AG09309 (cell line): ENCODE results near the gene CMTM3.
A peak's percentile ranks its signal among the peaks of the same experiment; 100 is the strongest.

ENCODE experiments used
- DNase-seq: peaks from one replicate; pipeline ENCODE4 v3.0.0-alpha.2; 2010; ENCODE audit warnings: low read depth
- H3K4me3 ChIP-seq: 2 replicates; pipeline ENCODE4 v1.5.1; 2011; ENCODE audit warnings: mild to moderate bottlenecking, low read depth, low read length, moderate library complexity; ENCODE audit not compliant: control insufficient read depth
- CTCF ChIP-seq: IDR thresholded peaks from 2 replicates; pipeline ENCODE4 v1.5.1; 2011; ENCODE audit warnings: mild to moderate bottlenecking, low read depth, low read length, inconsistent platforms; ENCODE audit not compliant: insufficient read depth, control insufficient read depth; ENCODE audit errors: missing control alignments

Gene CMTM3

GRCh38 chr16:66604376-66605176, at the start of gene CMTM3:
Gene CMTM3, plus strand, starts transcription at chr16:66604704. Its CDS starts 102 bp downstream, at chr16:66604806.
- DNase-seq, result no peak
- TF ChIP-seq CTCF, result peak; percentile 66
- H3K4me3 ChIP-seq, result peak within 1 kb of the TSS; percentile 49

- TF ChIP-seq CTCF, result no peak
- DNase-seq, result no peak
- no peak overlapping the region for H3K4me3 ChIP-seq
Measured at GRCh38 chr16:66560107-66560506, 44.4 kb upstream of the CMTM3 start.

GRCh38 chr16:66561381-66562080, 43.0 kb upstream of the CMTM3 start:
- no peak for DNase-seq
- no peak overlapping the region for H3K4me3 ChIP-seq
- no peak for TF ChIP-seq CTCF

GRCh38 chr16:66562409-66562808, 42.1 kb upstream of the CMTM3 start:
- DNase-seq, result no peak
- no peak overlapping the region for H3K4me3 ChIP-seq
- no peak for TF ChIP-seq CTCF

- H3K4me3 ChIP-seq, result no peak overlapping the region
- DNase-seq, result no peak
- no peak for TF ChIP-seq CTCF
Measured at GRCh38 chr16:66562986-66563385, 41.5 kb upstream of the CMTM3 start.

- DNase-seq, result no peak
- no peak overlapping the region for H3K4me3 ChIP-seq
- no peak for TF ChIP-seq CTCF
Measured at GRCh38 chr16:66563574-66564334, 40.8 kb upstream of the CMTM3 start.
